Caki2 (cell line): ENCODE data around the gene CLCNKA. TPM values are rescaled to one million over a fixed set of nuclear protein-coding genes. Genes with fewer than 3 reads are reported as not detected.
"Not testable (repeated sequence)": the region's sequence is repeated elsewhere in the genome, so short reads cannot be mapped to it uniquely, and the experiment has no call there.

ENCODE experiments used
- DNase-seq: peaks from one replicate; pipeline ENCODE4 v3.0.0-alpha.2; 2015; ENCODE audit warnings: low read depth
- in situ Hi-C: cut with HindIII; loops from 2 replicates; pipeline ENCODE4 v1.10.0; 2016; ENCODE audit warnings: low sequenced_read_pairs, low pct_unique_long_range_greater_than_20kb, mixed read lengths
- total RNA-seq: library from RNA; depleted of rRNA; stranded (reverse); fragments of >200 nt; shearing (Covaris generic); gene quantifications from 2 replicates; pipeline ENCODE4 v1.2.3, GENCODE V29; 2014; ENCODE audit warnings: low replicate concordance

CLCNKA gene
- total RNA-seq, 1 experiment from 2014 or later, result not detected

GRCh38 chr1:16029003-16029268 lies 7.1 kb downstream of the CLCNKA start:
- DNase-seq, in situ Hi-C loops: not testable (repeated sequence)

- in situ Hi-C loops, result no loop called here
- DNase-seq, result no peak
These were observed 7.5 kb downstream of the CLCNKA start for GRCh38 chr1:16029288-16029687.

- DNase-seq, result no peak
- in situ Hi-C loops, result no loop called here
These were observed 9.7 kb downstream of the CLCNKA start for GRCh38 chr1:16031551-16031950.

GRCh38 chr1:16032388-16033102 lies 10.7 kb downstream of the CLCNKA start:
- DNase-seq, result peak; percentile 78

GRCh38 chr1:16033103-16033632 lies 11.3 kb downstream of the CLCNKA start:
- DNase-seq, in situ Hi-C loops: not testable (repeated sequence)

More at GRCh38 chr1:16032388-16033102, 10.7 kb downstream of the CLCNKA start:
- in situ Hi-C loops, result no loop called here

GRCh38 chr1:16036461-16036860 lies 14.6 kb downstream of the CLCNKA start:
- in situ Hi-C loops, DNase-seq: not testable (repeated sequence)

- in situ Hi-C loops, result no loop called here
- DNase-seq, result no peak
These were observed 16.7 kb downstream of the CLCNKA start for GRCh38 chr1:16038620-16038912.

- DNase-seq, in situ Hi-C loops: not testable (repeated sequence)
These were observed 18.0 kb downstream of the CLCNKA start for GRCh38 chr1:16039871-16040270.

GRCh38 chr1:16041200-16041599 lies 19.4 kb downstream of the CLCNKA start:
- no peak for DNase-seq
- in situ Hi-C loops, result no loop called here

GRCh38 chr1:16042096-16042495 lies 20.3 kb downstream of the CLCNKA start:
- in situ Hi-C loops, result no loop called here

GRCh38 chr1:16042654-16043053 lies 20.8 kb downstream of the CLCNKA start:
- DNase-seq, in situ Hi-C loops: not testable (repeated sequence)

More at GRCh38 chr1:16042096-16042495, 20.3 kb downstream of the CLCNKA start:
- no peak for DNase-seq

- no peak for DNase-seq
- in situ Hi-C loops, result no loop called here
These were observed 21.7 kb downstream of the CLCNKA start, which contains the start of gene CLCNKB for GRCh38 chr1:16043521-16043920. Gene CLCNKB, plus strand, starts transcription at chr1:16043782. Its CDS starts 711 bp downstream, at chr1:16044493.

GRCh38 chr1:16043950-16044349 lies 22.1 kb downstream of the CLCNKA start:
- no peak for DNase-seq
- in situ Hi-C loops, result no loop called here

GRCh38 chr1:16046842-16047241 lies 25.0 kb downstream of the CLCNKA start:
- in situ Hi-C loops, result no loop called here
- no peak for DNase-seq

GRCh38 chr1:16047791-16048475 lies 26.1 kb downstream of the CLCNKA start:
- no peak for DNase-seq
- in situ Hi-C loops, result no loop called here

GRCh38 chr1:16048573-16049189 lies 26.8 kb downstream of the CLCNKA start:
- DNase-seq, result no peak
- in situ Hi-C loops, result no loop called here

- in situ Hi-C loops, result no loop called here
- DNase-seq, result no peak
These were observed 28.5 kb downstream of the CLCNKA start for GRCh38 chr1:16050328-16050727.

- in situ Hi-C loops, result no loop called here
- DNase-seq, result no peak
These were observed 29.2 kb downstream of the CLCNKA start for GRCh38 chr1:16051039-16051438.

- in situ Hi-C loops, DNase-seq: not testable (repeated sequence)
These were observed 30.1 kb downstream of the CLCNKA start for GRCh38 chr1:16051949-16052348.
